A673 (cell line): ENCODE data around the gene GRID1. TPM values are rescaled to one million over a fixed set of nuclear protein-coding genes. Genes with fewer than 3 reads are reported as not detected.

Experiments used
- BruUV-seq: library from RNA; stranded (reverse); fragments of 400-500 nt; replicated peaks from 2 replicates; lab custom pipeline; 2021; lab: Mats Ljungman, UMichigan
- CTCF ChIA-PET: fragments of 300-600 bp; sonication (Branson Sonifier 250); formaldehyde crosslinking; loops from one replicate; lab custom pipeline; 2022; ENCODE audit warnings: antibody characterized with exemption; lab: Charles Lee
- POLR2A ChIA-PET: fragments of 300-600 bp; sonication (Branson Sonifier 250); formaldehyde crosslinking; loops from one replicate; lab custom pipeline; 2022; ENCODE audit warnings: antibody characterized with exemption; ENCODE audit not compliant: low non-redundant PET; lab: Charles Lee
- DNase-seq: peaks from one replicate; pipeline ENCODE4 v3.0.0-alpha.2; 2015; ENCODE audit warnings: low spot score
- H3K27ac ChIP-seq: fragments of 200-600 bp; sonication (generic); 2 replicates; pipeline ENCODE4 v1.5.1; 2016; ENCODE audit warnings: mixed run types, low read depth, mild to moderate bottlenecking, mixed read lengths, antibody characterized with exemption, low read length; ENCODE audit not compliant: poor library complexity, severe bottlenecking
- H3K27me3 ChIP-seq: fragments of 200-600 bp; sonication (generic); replicated peaks from 2 replicates; pipeline ENCODE4 v1.6.1; 2017; ENCODE audit warnings: mixed run types, low read depth, mild to moderate bottlenecking, mixed read lengths, antibody characterized with exemption, low read length; ENCODE audit not compliant: insufficient read depth, poor library complexity
- H3K36me3 ChIP-seq: fragments of 200-600 bp; sonication (generic); 2 replicates; pipeline ENCODE4 v1.6.1; 2016; ENCODE audit warnings: mixed run types, mild to moderate bottlenecking, mixed read lengths, antibody characterized with exemption, low read length; ENCODE audit not compliant: insufficient read depth, poor library complexity, severe bottlenecking
- H3K4me1 ChIP-seq: fragments of 200-600 bp; sonication (generic); 2 replicates; pipeline ENCODE4 v1.6.1; 2017; ENCODE audit warnings: mixed run types, mild to moderate bottlenecking, mixed read lengths, antibody characterized with exemption, low read length; ENCODE audit not compliant: insufficient read depth, poor library complexity, severe bottlenecking
- H3K4me3 ChIP-seq: fragments of 200-600 bp; sonication (generic); 2 replicates; pipeline ENCODE4 v1.5.1; 2016; ENCODE audit warnings: low read depth, mixed run types, mild to moderate bottlenecking, mixed read lengths, low read length; ENCODE audit not compliant: poor library complexity, severe bottlenecking
- H3K9me3 ChIP-seq: fragments of 200-600 bp; sonication (generic); 2 replicates; pipeline ENCODE4 v1.6.1; 2016; ENCODE audit warnings: mixed run types, low read depth, mild to moderate bottlenecking, mixed read lengths, antibody characterized with exemption, low read length; ENCODE audit not compliant: poor library complexity, severe bottlenecking
- CTCF ChIP-seq: fragments of 300-800, 200-600 bp; sonication (generic); conservative IDR thresholded peaks from 2 replicates; pipeline ENCODE4 v1.5.1; 2017; ENCODE audit warnings: low read depth, mild to moderate bottlenecking, antibody characterized with exemption, low read length, moderate library complexity, mixed read lengths
- EZH2 ChIP-seq: fragments of 200-600 bp; sonication (generic); IDR thresholded peaks from 2 replicates; pipeline ENCODE4 v1.6.1; 2017; ENCODE audit warnings: borderline replicate concordance, low read depth, mild to moderate bottlenecking, mixed read lengths, antibody characterized with exemption, low read length; ENCODE audit not compliant: poor library complexity, severe bottlenecking
- intact Hi-C: fragments of 100-400 bp; cut with micrococcal nuclease; formaldehyde crosslinking; loops from one replicate; pipeline ENCODE4 v1.10.0; 2022; ENCODE audit not compliant: unreplicated experiment
- total RNA-seq: library from RNA; stranded (reverse); gene quantifications from 2 replicates; pipeline ENCODE4 v1.2.3, GENCODE V29; 2021

Gene GRID1
- total RNA-seq, 1 experiment from 2014 or later: not detected

- Histone ChIP-seq H3K4me3 (no peak overlapping the region), H3K36me3 (no peaks in the 10 kb centered on the region), H3K27ac (no peak overlapping the region), H3K9me3 (no peaks in the 10 kb centered on the region), H3K4me1 (no peaks in the 10 kb centered on the region), H3K27me3 (peaks cover 3% of the 10 kb centered on the region)
- ChIA-PET CTCF (interaction anchor here (0.5 kb wide), 1 partner anchor 910 kb away, joined by 4 read pairs; no protein-coding TSS in a partner anchor), POLR2A (no interaction called here)
- BruUV-seq: no TSS peak
- no peak for DNase-seq
- TF ChIP-seq EZH2: no peak
- no peak for TF ChIP-seq CTCF
- intact Hi-C loops: no loop called here
Observed at GRCh38 chr10:86269332-86269731, 97.3 kb downstream of the GRID1 start.

GRCh38 chr10:86267286-86268195, 99.1 kb downstream of the GRID1 start:
- TF ChIP-seq EZH2: no peak
- TF ChIP-seq CTCF: no peak
- H3K4me1 ChIP-seq: no peaks in the 10 kb centered on the region
- H3K4me3 ChIP-seq: no peak overlapping the region
- intact Hi-C loops: no loop called here
- no TSS peak for BruUV-seq
- ChIA-PET CTCF (no interaction called here), POLR2A (interaction anchor here (0.5 kb wide), 1 partner anchor 461 kb away, joined by 6 read pairs; no protein-coding TSS in a partner anchor)
- no peak overlapping the region for H3K27ac ChIP-seq
- no peak for DNase-seq
- peaks cover 3% of the 10 kb centered on the region for H3K27me3 ChIP-seq
- no peaks in the 10 kb centered on the region for H3K9me3 ChIP-seq
- H3K36me3 ChIP-seq: no peaks in the 10 kb centered on the region

GRCh38 chr10:86266446-86267242, 100.0 kb downstream of the GRID1 start:
- intact Hi-C loops: no loop called here
- Histone ChIP-seq H3K36me3 (no peaks in the 10 kb centered on the region), H3K4me3 (no peak overlapping the region), H3K9me3 (no peaks in the 10 kb centered on the region), H3K27me3 (peaks cover 2% of the 10 kb centered on the region), H3K4me1 (no peaks in the 10 kb centered on the region), H3K27ac (no peak overlapping the region)
- DNase-seq: no peak
- ChIA-PET CTCF (no interaction called here), POLR2A (no interaction called here)
- BruUV-seq: no TSS peak
- TF ChIP-seq EZH2 (no peak), CTCF (no peak)
